NCI-H526 treated with DMSO at 0.1 percent for 48 hours (cell line): Measurements from ENCODE around the gene SDHA.

Experiments used
- DNase-seq: peaks from one replicate; lab custom pipeline; 2025; lab: John Stamatoyannopoulos, UW

SDHA gene

DNA sequence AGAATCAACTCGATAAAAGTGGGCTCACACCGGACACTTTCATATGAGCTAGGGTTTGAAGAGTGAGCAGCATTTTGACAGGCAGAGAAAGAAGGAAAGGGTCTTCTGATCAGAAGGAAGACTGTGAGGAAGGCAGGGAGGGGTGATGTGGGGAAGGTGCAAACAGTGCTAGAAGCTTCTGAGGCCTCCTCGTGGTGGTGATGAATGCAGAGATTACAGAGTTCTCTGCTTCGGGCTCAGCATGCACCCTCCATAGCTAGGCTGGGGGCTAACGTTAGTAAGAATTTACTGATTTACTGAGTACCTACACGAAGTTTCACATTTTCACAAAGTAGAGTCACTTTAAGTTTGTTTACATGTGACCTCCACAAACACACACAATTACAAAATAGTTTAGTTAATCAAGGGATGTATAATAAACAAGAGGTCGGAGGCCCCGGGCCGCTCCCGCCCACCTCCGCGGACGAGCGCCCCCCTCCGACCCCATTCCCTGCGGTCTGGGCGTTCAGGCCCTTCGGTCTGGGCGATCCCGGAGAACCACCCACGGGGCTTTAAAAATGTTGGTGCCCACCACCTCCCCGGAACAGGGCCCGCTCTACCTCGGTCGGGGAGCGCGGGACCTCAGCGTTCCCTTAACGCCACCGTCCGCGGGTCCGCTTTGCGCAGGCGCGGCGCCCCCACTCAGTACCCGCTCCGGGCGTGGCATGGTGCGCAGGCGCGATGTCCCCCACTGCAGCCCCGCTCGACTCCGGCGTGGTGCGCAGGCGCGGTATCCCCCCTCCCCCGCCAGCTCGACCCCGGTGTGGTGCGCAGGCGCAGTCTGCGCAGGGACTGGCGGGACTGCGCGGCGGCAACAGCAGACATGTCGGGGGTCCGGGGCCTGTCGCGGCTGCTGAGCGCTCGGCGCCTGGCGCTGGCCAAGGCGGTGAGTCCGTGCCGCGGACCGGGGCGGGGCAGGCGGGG is at the start of gene SDHA, which contains the start of gene CCDC127:
Gene SDHA, plus strand, starts transcription at position 827 of the 963 bp plus-strand sequence. Its CDS starts 36 bp downstream, at position 863.
Gene CCDC127, minus strand, starts transcription at position 660 of the 963 bp plus-strand sequence. CDS start 1,304 bp downstream, outside the sequence.
- DNase-seq: peak; percentile 85

GRCh38 chr5:169071-169727 is 48.9 kb upstream of the SDHA start:
- DNase-seq: no peak

DNA sequence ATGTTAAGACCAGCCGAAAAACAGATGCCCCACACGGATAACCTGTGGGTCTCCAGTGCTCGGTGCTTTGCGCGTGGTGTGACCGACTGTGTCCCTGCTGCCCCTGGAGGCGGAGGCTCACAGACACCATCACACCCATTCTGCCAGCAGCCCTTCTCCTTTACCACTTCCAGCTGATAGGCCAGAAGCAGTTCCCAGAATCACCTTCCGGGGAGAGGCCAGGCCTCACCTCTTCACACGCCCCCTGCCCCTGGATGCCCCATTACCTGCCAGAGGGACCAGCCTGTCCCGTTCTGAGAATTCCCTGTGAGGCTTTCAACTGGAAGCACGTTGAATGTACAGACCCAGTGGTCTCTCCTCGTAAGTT is 48.4 kb upstream of the SDHA start:
- DNase-seq: no peak

- DNase-seq: peak; percentile 74
These were observed 46.9 kb upstream of the SDHA start for GRCh38 chr5:170971-171800.

- DNase-seq: no peak
These were observed 46.3 kb upstream of the SDHA start for GRCh38 chr5:171801-172331.

DNA sequence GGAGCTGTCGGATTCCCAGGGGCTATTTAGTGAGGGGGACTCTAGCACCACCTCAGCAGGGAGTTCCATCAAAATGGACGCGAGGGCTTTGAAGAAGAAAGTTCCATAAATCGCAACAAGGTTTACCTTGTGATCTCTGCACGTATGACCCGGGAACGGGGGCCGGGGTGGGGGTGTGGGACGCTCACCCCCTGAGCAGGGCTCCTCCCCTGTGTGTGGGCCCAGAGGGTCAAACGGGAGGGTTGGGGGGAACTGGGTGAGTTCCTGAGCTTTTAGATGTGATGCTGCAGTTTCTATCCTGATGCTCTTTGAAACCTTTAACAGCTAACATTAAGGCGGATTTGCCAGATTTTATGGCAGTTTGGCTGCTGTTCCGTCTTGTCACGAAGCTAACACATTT is 45.7 kb upstream of the SDHA start:
- DNase-seq: no peak

- DNase-seq: no peak
These were observed 45.3 kb upstream of the SDHA start for GRCh38 chr5:172841-173251.

- no peak for DNase-seq
These were observed 44.5 kb upstream of the SDHA start for GRCh38 chr5:173392-174290.

GRCh38 chr5:174291-174600 is 43.9 kb upstream of the SDHA start:
- DNase-seq: no peak

- no peak for DNase-seq
These were observed 43.1 kb upstream of the SDHA start for GRCh38 chr5:174876-175465.

DNA sequence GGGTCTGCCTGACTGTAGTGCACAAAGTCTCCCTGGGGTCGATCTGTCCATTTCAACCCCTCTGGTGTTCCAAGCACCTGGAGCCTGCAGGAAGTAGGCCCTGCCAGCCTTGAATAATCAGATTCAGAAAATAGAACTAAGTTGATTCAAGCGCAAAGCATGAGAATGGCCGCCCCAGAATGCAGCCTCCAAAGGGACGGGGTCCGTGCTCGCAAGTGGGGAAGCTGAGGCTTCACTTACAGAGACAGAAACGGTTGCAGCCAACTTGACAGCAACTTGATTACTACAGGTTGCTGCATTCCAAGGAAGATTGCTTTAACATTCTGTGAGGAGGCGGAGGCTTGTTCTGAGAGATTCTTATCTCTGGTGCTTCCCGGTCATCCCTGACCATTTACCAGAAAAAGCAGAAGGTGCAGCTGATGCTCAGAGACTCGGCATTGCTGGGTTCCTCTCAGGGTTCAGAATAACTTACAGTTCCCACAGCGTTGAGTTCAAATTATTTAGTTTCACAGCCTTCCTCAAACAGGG is 41.8 kb upstream of the SDHA start:
- no peak for DNase-seq

DNA sequence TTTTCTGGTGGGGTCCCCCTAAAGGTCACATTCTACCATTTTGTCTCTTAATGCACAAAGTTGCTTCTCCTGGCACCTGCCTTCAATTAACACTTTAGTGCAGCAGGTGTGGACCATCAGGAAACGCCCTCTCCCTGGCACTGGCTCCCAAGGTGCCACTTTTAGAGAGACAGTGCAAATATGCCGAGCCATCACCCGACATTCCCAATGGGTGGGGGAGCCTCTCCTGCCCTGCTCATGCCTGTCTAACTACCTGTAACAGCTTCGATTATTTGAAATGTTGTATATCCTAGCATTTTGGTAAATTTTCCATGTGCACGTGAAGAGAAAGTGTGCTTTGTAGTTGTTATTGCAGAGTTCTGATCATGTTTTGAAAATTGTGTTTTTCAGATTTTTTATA is 40.0 kb upstream of the SDHA start:
- DNase-seq: no peak

GRCh38 chr5:179401-179800 is 38.7 kb upstream of the SDHA start:
- DNase-seq: no peak

- DNase-seq: no peak
These were observed 37.7 kb upstream of the SDHA start for GRCh38 chr5:180286-180918.

- DNase-seq: no peak
These were observed 37.0 kb upstream of the SDHA start for GRCh38 chr5:181160-181559.

DNA sequence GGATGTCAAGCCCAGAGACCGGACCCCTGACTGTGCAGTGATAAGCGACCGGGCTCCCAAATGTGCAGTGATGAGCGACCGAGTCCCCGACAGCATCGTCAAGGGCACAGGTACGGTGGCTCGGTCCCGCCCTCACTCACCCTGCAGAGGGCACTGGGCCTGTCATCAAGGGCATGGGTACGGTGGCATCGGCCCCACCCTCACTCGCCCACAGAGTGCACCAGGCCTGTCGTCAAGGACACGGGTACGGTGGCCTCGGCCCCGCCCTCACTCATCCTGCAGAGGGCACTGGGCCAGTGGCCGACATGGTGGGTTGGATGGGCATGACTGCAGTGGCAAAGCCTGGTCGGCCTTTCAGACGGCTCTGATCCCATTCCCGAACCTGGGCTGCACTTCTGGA is 36.6 kb upstream of the SDHA start:
- no peak for DNase-seq

DNA sequence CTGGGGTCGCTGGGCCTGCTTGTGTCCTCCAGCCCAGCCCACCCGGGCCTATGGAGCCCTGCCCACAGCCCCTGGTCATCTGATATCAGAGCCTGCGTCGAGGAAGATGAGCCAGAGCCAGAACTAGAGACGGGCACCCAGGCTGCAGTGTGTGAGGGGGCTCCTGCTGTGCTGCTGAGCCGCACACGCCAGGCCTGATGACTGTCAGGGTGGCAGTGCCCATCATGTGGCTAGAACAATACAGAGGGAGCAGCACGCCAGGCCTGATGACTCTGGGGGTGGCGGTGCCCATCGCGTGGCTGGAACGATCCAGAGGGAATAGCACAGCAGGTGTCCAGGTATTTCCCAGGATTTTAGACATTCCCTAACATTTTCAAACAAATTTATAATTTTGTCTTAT is 36.0 kb upstream of the SDHA start:
- no peak for DNase-seq

- no peak for DNase-seq
These were observed 33.6 kb upstream of the SDHA start for GRCh38 chr5:184471-184870.

DNA sequence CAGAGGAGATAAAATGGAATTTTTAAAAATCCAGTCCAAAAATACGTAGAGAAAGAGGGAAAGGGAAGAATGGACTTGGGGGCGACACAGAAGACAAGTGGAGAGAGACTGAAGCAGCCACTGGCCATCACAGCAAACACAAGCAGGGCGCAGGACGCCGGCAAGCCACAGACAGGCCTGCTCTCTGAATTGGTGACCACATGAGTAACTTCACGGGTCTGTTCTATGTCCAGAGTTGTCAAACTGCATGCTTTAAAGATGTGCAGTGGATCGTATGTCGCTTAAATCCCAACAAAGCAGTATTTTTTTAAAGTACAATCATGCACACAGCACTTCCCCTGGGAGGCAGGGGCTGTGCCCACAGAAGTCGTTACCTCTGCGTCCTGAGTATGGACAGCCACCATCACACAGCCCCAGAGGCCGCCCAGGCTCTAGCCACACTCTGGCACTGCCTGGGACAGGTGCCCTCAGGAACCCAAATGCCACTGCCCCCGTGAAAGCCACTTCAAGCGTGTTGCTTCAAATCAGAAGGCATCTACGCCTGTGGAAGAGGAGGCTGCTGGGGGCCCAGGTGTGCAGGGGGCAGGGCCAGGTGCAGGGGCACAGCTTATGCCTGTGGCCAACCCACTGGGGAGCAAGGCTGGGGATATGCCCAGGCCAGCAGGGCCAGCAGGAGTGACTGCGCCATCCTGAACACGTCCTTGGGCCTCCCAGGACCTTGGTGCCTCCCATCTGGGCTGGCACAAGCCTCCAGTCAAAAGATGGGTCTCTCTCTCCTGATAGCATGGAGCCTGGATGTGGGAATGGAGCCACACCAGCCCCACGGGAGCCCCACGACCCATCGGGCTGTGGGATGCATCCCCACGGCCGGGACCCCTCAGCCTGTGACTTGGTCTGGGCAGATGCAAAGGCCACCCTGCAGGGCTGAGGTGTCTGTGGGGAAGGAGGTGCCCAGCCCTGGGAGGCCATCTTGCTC is 32.7 kb upstream of the SDHA start:
- DNase-seq: no peak
